Upper lobe of left lung (tissue), 6 donors: Measurements from ENCODE around the gene ZNF142. TPM values are rescaled to one million over a fixed set of nuclear protein-coding genes. Genes with fewer than 3 reads are reported as not detected.

Source experiments
- ATAC-seq, 2 donors: fragments of 200-7000 bp; cut with Tn5 transposase; one replicate each; pipeline ENCODE4 v1.9.1; 2022; ENCODE audit warnings: mild to moderate bottlenecking in 2 of 2, moderate library complexity in 2 of 2; ENCODE audit not compliant: low FRiP score in 2 of 2
- DNase-seq, 2 donors: peaks; one replicate each; pipeline ENCODE4 v3.0.0-alpha.2; 2019 to 2020
- H3K27ac ChIP-seq, 4 donors: fragments of 200-600 bp; sonication (generic); one replicate each; pipeline ENCODE4 v1.5.1; 2016 to 2019
- H3K27me3 ChIP-seq, 4 donors: fragments of 200-600 bp; sonication (generic); one replicate each; pipeline ENCODE4 v1.5.1; 2017 to 2019
- H3K36me3 ChIP-seq, 4 donors: fragments of 200-600 bp; sonication (generic); one replicate each; pipeline ENCODE4 v1.5.1; 2016 to 2019
- H3K4me1 ChIP-seq, 4 donors: fragments of 200-600 bp; sonication (generic); one replicate each; pipeline ENCODE4 v1.5.1; 2018 to 2019
- H3K4me3 ChIP-seq, 4 donors: fragments of 200-600 bp; sonication (generic); one replicate each; pipeline ENCODE4 v1.5.1; 2017 to 2019; ENCODE audit warnings: mild to moderate bottlenecking in 2 of 4, moderate library complexity in 1 of 4
- H3K9me3 ChIP-seq, 4 donors: fragments of 200-600 bp; sonication (generic); one replicate each; pipeline ENCODE4 v1.5.1; 2018 to 2019
- EP300 ChIP-seq, 4 donors: sonication (generic); formaldehyde crosslinking; IDR thresholded peaks; one replicate each; pipeline ENCODE4 v1.5.1; 2017; ENCODE audit warnings: antibody characterized with exemption in 4 of 4, control low read depth in 2 of 4
- POLR2A ChIP-seq, 4 donors: fragments of 450-650 bp; IDR thresholded peaks; one replicate each; pipeline ENCODE4 v1.5.1; 2016 to 2017; ENCODE audit warnings: antibody characterized with exemption in 4 of 4, mild to moderate bottlenecking in 2 of 4
- POLR2AphosphoS5 ChIP-seq, 2 donors: sonication (generic); formaldehyde crosslinking; IDR thresholded peaks; one replicate each; pipeline ENCODE4 v1.5.1; 2017; ENCODE audit warnings: antibody characterized with exemption in 2 of 2
- WGBS, 2 donors: methylation state at CpG; one replicate each; pipeline ENCODE4 v1.1.5; 2017 to 2018; 5-methylcytosine and 5-hydroxymethylcytosine counted together
- total RNA-seq, 6 donors: library from RNA; depleted of rRNA in 4 of 6; stranded (reverse); fragments of >200 nt in 4 of 6; gene quantifications; one replicate each; pipeline versions ENCODE4 v1.1.0 to v1.2.1, GENCODE V29; 2016 to 2021
- TF ChIP-seq, protein P1 (sequence below), 6 experiments: fragments of 450-650 bp in 4 of 6; fragments of 200-600 bp in 2 of 6; sonication (generic) in 2 of 6; IDR thresholded peaks; one replicate each; pipeline ENCODE4 v1.5.1; 2016 to 2019; ENCODE audit warnings: antibody characterized with exemption in 6 of 6
- donor health status: DM: no; HTN: no; CAD: no; lungs with moderate emphysema.
- donor health status: DM: no; HTN: yes; CAD: no; lungs with severe emphysema.

Gene ZNF142
- total RNA-seq: 10 to 100 TPM; 17.1 to 58.7 (median 24.6) TPM

- Histone ChIP-seq H3K27me3 (no peaks in the 10 kb centered on the region), H3K27ac (peak within 1 kb of the TSS; percentile 58 to 81 (median 76)), H3K36me3 (peaks cover 23 to 57% (median 45%) of the 10 kb centered on the region in 4 donors), H3K4me1 (peaks cover 12 to 22% (median 18%) of the 10 kb centered on the region in 4 donors), H3K9me3 (no peaks in the 10 kb centered on the region), H3K4me3 (peak within 1 kb of the TSS; percentile 62 to 86 (median 78))
- ATAC-seq (peak; percentile 97 to 98), DNase-seq (peak; percentile 92 to 96)
- WGBS, 2 donors: 0% methylated on average over 27 to 35 of the region's 49 CpGs
- TF ChIP-seq POLR2AphosphoS5 (IDR thresholded peaks at IDR 0.05): peak in 1 of 2 donors; percentile 71
- TF ChIP-seq POLR2A (IDR thresholded peaks at IDR 0.05): peak in 1 of 4 donors; percentile 61
- TF ChIP-seq, protein P1, sequence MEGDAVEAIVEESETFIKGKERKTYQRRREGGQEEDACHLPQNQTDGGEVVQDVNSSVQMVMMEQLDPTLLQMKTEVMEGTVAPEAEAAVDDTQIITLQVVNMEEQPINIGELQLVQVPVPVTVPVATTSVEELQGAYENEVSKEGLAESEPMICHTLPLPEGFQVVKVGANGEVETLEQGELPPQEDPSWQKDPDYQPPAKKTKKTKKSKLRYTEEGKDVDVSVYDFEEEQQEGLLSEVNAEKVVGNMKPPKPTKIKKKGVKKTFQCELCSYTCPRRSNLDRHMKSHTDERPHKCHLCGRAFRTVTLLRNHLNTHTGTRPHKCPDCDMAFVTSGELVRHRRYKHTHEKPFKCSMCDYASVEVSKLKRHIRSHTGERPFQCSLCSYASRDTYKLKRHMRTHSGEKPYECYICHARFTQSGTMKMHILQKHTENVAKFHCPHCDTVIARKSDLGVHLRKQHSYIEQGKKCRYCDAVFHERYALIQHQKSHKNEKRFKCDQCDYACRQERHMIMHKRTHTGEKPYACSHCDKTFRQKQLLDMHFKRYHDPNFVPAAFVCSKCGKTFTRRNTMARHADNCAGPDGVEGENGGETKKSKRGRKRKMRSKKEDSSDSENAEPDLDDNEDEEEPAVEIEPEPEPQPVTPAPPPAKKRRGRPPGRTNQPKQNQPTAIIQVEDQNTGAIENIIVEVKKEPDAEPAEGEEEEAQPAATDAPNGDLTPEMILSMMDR (IDR thresholded peaks at IDR 0.05): no peak
- TF ChIP-seq EP300 (IDR thresholded peaks at IDR 0.05): no peak
Observed at GRCh38 chr2:218659258-218659987, at the start of gene ZNF142, which contains the start of gene BCS1L. Gene ZNF142, minus strand, starts transcription at chr2:218659623. Its CDS starts 3,194 bp downstream, at chr2:218656429. Gene BCS1L, plus strand, starts transcription at chr2:218659683. Its CDS starts 1,305 bp downstream, at chr2:218660988.

- DNase-seq (no peak), ATAC-seq (no peak)
- TF ChIP-seq EP300 (IDR thresholded peaks at IDR 0.05) (no peak), POLR2A (IDR thresholded peaks at IDR 0.05) (no peak), POLR2AphosphoS5 (IDR thresholded peaks at IDR 0.05) (no peak)
- TF ChIP-seq, protein P1 (IDR thresholded peaks at IDR 0.05): no peak
- 86 to 90% methylated on average over 4 of the region's 4 CpGs for WGBS, 2 donors
- H3K36me3 ChIP-seq: no peaks in the 10 kb centered on the region
- no peak overlapping the region for H3K4me3 ChIP-seq
- no peak overlapping the region for H3K27ac ChIP-seq
- peaks cover 8 to 13% (median 10%) of the 10 kb centered on the region in 4 donors for H3K4me1 ChIP-seq
- H3K9me3 ChIP-seq: no peaks in the 10 kb centered on the region
- no peaks in the 10 kb centered on the region for H3K27me3 ChIP-seq
Observed at GRCh38 chr2:218708086-218708485, 48.7 kb upstream of the ZNF142 start.

GRCh38 chr2:218703341-218703740, 43.9 kb upstream of the ZNF142 start:
- no peak overlapping the region for H3K4me3 ChIP-seq
- no peaks in the 10 kb centered on the region for H3K27me3 ChIP-seq
- H3K4me1 ChIP-seq: no peaks in the 10 kb centered on the region
- no peak overlapping the region for H3K27ac ChIP-seq
- no peak for DNase-seq
- TF ChIP-seq EP300 (IDR thresholded peaks at IDR 0.05) (no peak), POLR2AphosphoS5 (IDR thresholded peaks at IDR 0.05) (no peak), POLR2A (IDR thresholded peaks at IDR 0.05) (no peak)
- TF ChIP-seq, protein P1 (IDR thresholded peaks at IDR 0.05): no peak
- 68 to 85% methylated on average over 4 of the region's 4 CpGs for WGBS, 2 donors
- no peak for ATAC-seq
- peaks cover 0 to 23% (median 6%) of the 10 kb centered on the region in 4 donors for H3K36me3 ChIP-seq
- no peaks in the 10 kb centered on the region for H3K9me3 ChIP-seq

DNA sequence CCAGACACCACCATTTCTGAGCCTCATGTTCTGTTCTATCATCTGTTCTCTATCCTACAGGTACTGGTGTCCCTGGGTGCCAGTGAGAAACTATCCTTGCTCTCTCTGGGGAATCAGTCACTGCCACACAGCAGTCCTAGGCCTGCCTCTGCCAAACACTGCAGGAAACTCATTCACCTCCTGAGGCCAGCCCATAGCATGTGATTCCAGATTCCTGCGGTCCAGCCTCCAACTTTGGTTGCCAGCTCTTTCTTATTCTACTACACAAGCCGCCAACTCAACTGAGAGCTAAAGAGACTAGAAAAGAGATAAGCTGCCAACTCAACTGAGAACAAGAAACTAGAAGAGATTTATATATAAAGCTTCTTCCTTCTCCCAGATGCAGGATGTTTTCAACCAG, 42.4 kb upstream of the ZNF142 start:
- H3K27me3 ChIP-seq: no peaks in the 10 kb centered on the region
- DNase-seq (no peak), ATAC-seq (no peak)
- no peaks in the 10 kb centered on the region for H3K9me3 ChIP-seq
- TF ChIP-seq POLR2A (IDR thresholded peaks at IDR 0.05) (no peak), POLR2AphosphoS5 (IDR thresholded peaks at IDR 0.05) (no peak), EP300 (IDR thresholded peaks at IDR 0.05) (no peak)
- TF ChIP-seq, protein P1 (IDR thresholded peaks at IDR 0.05): no peak
- 98 to 100% methylated on average over 2 of the region's 2 CpGs for WGBS, 2 donors
- H3K27ac ChIP-seq: no peak overlapping the region
- H3K36me3 ChIP-seq: peaks cover under 1 to 31% (median 9%) of the 10 kb centered on the region in 4 donors
- no peaks in the 10 kb centered on the region for H3K4me1 ChIP-seq
- no peak overlapping the region for H3K4me3 ChIP-seq
